TTC549 (cell line): Measurements from ENCODE around the gene R3HDM2.

Experiments
- FAIRE-seq: peaks from 2 replicates; lab custom pipeline; 2012; peaks lifted over from hg19 to GRCh38; lab: Jason Lieb, UNC

The R3HDM2 gene

DNA sequence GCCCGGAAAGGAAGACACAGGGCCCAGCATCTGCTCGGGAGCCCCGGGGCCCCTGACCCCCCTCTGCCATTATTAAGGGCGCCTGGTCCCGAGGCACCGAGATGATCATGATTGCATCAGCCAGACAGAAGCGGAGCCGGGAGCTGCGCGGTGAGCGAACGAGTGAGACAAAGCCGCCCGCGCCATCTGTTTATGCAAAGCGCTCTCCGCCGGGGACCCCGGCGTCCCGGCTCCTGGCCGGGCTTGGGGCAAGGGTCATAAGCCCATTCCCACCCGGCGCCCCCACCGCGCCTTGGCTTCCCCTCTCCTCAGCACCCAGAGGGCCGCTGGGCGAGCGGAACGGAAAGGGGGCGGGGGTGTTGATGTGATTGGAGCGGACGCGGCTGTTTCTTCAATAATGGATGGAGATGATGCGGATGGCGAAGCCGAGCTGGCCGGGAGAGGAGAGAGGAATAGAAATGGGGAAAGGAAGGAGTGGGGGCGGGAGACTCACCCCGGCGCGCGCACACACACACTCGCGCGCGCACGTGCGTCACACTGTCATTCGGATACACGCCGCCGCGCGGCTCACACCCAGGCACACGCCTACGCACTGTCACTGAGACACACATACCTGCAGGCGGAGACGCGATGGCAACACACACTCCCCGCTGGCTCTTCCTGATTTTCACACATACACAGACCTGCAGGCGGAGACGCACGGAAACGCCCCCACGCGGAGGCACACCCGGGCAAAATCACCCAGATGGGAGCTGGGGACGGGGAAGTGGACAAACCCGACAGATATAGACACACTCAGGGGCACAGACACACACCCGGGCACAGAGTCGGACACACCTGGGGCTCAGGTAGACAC, 190.5 kb downstream of the R3HDM2 start:
- no peak for FAIRE-seq

GRCh38 chr12:57239587-57240065, 191.2 kb downstream of the R3HDM2 start:
- FAIRE-seq, result no peak

DNA sequence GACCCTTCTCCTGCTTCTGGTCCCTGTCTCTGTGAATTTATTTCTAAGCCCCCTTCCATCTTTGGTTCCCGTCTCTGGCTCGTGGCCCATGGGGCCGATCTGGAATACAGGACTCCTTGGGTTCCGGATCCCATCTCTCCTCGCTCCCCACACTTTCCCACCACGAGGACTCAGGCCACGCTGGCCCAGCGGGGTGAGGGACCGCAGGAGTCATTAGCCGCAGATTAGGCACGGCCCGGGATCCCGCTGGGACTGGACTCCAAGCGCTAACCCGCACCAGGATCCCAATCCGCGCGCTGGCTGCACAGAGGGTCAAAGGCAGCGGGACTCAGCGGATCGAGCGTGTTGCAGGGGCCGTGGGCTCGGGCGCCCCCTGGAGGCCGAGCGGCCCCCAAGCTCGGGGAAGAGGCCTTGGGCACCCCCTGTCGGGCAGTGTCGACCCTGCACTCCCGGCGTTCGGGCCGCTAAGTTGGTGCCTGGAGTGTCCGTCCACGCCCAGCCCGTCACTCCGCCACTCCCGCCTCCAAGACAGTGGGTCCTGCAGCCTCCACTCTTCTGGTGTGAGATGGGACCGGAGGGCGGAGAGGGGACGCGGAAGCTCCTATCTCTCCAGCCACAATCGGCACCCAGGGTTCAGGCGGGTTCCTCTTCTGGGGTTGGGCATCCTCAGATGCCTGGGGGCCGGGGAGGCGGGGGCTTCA, 191.8 kb downstream of the R3HDM2 start:
- FAIRE-seq, result no peak

DNA sequence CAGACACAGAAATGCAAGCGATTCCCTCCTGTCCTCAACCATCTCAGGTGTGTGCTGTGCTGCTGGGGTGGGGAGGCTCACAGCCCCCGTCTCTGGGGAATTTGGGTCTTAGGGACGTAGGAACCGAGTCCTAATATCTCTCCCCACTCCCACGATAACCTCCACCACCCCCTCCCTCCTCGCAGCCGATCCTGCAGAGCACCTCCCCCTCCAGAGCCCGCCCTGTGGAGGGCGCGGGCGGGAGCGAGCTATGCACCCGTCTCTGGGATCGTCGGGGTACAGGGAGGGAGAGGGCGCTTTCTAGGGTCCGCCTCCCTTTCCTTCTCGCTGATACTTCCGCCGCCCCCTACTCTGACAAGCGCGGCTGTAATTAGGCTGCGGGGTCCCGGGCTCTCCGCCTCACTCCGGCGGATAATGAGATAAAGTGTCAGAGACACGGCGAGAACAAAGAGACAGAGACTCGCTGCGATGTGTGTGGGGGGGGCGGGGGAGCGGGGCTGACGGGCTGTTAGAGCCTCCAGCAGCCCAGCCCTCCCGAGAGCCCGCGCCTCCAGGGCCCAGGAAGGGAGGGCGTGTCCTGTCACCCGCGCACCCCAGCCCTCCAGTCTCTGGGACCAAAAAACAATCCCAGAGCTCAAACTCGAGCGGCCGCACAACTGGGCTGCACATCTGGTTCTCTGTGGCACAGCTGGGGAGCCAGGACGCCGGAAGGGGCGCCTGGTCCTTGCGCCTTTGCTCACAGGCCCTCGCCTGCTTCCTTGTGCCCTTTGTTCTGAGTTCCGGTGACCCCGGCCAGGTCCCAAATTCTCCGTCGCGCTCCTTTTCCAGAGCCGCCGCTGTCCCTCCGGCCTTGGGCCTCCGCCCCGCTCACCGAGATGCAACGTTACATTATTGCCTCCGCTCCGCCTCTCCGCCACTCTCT, 192.7 kb downstream of the R3HDM2 start:
- FAIRE-seq, result no peak

DNA sequence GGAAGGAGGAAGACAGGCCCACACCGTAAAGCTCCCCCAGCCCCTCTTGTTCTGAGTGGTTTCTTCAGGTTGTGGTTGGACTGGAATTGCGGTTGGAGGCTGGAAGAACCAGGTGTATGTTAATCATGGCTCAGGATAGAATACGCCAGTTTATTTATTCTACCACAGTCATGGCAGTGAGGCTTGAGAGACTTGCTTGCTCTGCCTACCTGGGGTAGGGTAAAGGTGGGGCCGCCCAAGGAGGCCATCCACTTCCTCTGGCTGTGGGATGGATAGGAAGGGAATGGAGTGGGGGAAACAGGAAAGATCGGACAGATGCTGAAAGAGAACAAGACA, 193.3 kb downstream of the R3HDM2 start:
- no peak for FAIRE-seq

DNA sequence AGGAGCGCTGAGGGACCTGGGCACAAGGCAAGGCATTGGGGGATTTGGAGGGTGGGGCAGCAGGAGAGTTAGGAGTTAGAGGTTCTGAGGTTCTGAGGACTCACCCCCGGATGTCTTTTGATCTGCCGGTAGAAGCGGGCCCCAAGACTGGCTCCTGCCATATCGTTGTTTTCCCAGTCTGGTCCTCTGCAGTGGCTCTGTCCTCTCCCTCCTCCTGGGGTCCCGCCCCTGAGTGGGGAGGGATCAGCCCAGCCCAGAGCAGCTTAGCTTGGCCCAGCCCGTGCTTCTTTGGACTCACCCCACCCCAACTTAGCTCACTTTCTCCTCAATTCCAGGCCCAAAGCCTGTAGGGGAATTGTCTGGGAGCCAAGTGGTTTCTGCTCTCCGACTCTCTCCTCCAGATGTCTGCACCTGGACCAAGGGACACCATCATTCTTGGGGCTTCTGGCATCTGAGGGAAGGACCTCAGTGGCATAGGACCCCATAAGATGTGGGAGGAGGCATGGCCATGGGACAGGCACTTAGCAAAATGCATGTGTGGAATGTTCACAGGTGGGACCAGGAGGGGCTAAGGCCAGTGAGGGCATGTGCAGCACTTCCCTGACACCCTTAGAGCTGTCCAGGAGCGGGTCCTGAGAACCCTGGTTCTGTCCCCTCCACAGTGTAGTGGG, 193.8 kb downstream of the R3HDM2 start:
- FAIRE-seq, result no peak

DNA sequence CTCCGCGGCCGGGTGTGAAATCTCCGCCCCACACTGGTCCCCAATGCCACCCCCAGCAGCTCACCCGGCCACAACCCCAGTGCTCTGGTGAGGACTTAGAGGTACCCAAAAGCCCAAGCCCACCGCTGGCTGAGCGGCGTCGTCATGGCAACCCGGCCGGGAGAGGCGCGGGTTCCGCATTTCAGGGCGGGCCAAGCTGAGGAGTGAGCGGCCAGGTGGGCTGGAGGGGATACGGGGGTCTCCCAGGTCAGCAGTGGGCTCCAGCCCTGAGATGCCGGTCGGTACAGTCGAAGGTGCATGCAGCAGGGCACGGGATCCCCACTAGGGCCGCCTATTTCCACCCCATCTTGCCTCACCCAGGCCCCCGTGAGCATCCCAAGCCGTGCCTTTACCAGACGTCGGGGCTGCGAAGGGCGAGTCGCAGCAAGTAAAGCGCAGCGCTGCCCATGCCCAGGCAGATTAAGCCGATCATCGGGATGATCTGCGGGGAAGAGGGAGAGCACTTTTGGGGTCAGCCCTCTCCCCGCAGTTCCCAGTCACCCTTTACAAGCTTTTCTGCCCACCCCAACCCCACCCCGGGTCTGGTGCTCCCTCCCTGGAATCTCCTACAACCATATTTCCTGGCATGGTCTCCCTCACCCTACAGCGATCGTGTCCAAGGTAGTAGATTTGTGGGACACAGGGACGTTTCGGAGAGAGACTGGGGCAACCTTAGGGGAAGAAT, 194.5 kb downstream of the R3HDM2 start:
- FAIRE-seq, result no peak

- no peak for FAIRE-seq
Measured at GRCh38 chr12:57235728-57236131, 195.1 kb downstream of the R3HDM2 start.

GRCh38 chr12:57235017-57235727, 195.7 kb downstream of the R3HDM2 start:
- FAIRE-seq, result no peak

- no peak for FAIRE-seq
Measured at GRCh38 chr12:57234571-57235016, 196.2 kb downstream of the R3HDM2 start.

GRCh38 chr12:57234233-57234570, 196.6 kb downstream of the R3HDM2 start:
- no peak for FAIRE-seq

GRCh38 chr12:57233357-57234232, 197.2 kb downstream of the R3HDM2 start:
- FAIRE-seq, result no peak

GRCh38 chr12:57232156-57232756, 198.6 kb downstream of the R3HDM2 start:
- no peak for FAIRE-seq

DNA sequence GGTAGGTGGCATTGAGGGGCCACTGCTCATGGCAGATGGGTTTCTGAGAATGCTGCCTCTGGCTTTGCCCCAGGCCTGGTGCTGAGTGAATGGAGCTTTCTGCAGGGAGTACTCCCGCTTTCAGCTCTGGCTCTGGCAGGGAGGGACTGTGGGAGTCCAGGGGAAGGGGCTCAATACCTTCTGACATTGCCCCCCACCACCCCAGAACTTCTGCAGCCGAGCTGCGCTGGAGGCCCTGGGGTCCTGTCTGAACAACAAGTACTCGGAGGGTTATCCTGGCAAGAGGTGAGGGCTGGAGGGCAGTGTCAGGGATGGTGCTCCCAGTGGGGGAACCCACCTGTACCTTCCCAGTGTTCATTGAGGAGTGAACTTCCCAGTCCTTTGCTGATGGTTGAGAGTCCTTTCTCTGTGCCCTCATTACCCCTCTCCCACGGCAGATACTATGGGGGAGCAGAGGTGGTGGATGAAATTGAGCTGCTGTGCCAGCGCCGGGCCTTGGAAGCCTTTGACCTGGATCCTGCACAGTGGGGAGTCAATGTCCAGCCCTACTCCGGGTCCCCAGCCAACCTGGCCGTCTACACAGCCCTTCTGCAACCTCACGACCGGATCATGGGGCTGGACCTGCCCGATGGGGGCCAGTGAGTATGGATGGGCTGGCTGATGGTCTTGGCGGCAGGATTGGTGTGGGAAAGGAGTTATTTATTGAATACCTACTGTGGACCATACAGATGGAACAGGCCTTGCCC, 199.4 kb downstream of the R3HDM2 start:
- no peak for FAIRE-seq

- no peak for FAIRE-seq
Measured at GRCh38 chr12:57230381-57231155, 200.3 kb downstream of the R3HDM2 start.

GRCh38 chr12:57229634-57230380, 201.0 kb downstream of the R3HDM2 start, which contains the start of gene SHMT2:
Gene SHMT2 (plus strand): TSS chr12:57229711. CDS start chr12:57229779, 68 bp downstream.
- peak; percentile 71 for FAIRE-seq
